A549 (cell line): Measurements from ENCODE around the gene SCUBE1.

ENCODE experiments used
- CTCF ChIP-seq: fragments of >200 bp; sonication (Bioruptor Twin); formaldehyde crosslinking; IDR thresholded peaks from 3 replicates; pipeline ENCODE4 v1.5.1; 2016
- EHMT2 ChIP-seq: fragments of 200-600 bp; sonication (generic); IDR thresholded peaks from 2 replicates; pipeline ENCODE4 v1.6.1; 2016; ENCODE audit warnings: antibody characterized with exemption, low read depth, mild to moderate bottlenecking, moderate library complexity
- EP300 ChIP-seq, 2 experiments: fragments of >200 bp; sonication (Bioruptor Twin); formaldehyde crosslinking; IDR thresholded peaks; 2 replicates in 1 of 2; 3 replicates in 1 of 2; pipeline ENCODE4 v1.6.1; 2016 to 2017
- HDAC2 ChIP-seq: fragments of 200-600 bp; sonication (generic); IDR thresholded peaks from 2 replicates; pipeline ENCODE4 v1.6.1; 2016
- MAX ChIP-seq: IDR thresholded peaks from 2 replicates; pipeline ENCODE4 v1.6.1; 2012
- POLR2A ChIP-seq: IDR thresholded peaks from 2 replicates; pipeline ENCODE4 v1.6.1; 2012; ENCODE audit warnings: mild to moderate bottlenecking, low read length
- RAD21 ChIP-seq, 2 experiments: fragments of >200 bp in 1 of 2; sonication (Bioruptor Twin) in 1 of 2; formaldehyde crosslinking in 1 of 2; IDR thresholded peaks in 1 of 2; conservative IDR thresholded peaks in 1 of 2; 2 replicates in 1 of 2; 3 replicates in 1 of 2; pipeline ENCODE4 v1.6.1; 2012 to 2018; ENCODE audit warnings: inconsistent platforms in 1 of 2

- TF ChIP-seq RAD21 (conservative IDR thresholded peaks at IDR 0.05 in 1 of 2, IDR thresholded peaks at IDR 0.05 in 1 of 2) = peak; percentile 80 to 89
- TF ChIP-seq CTCF = peak; percentile 60
- TF ChIP-seq POLR2A = no peak
- no peak for TF ChIP-seq HDAC2
- TF ChIP-seq EP300 (IDR thresholded peaks at IDR 0.05) = no peak
- TF ChIP-seq EHMT2 = no peak
- no peak for TF ChIP-seq MAX
Measured at GRCh38 chr22:43273902-43274484, 69.2 kb downstream of the SCUBE1 start.
